H1 (cell line): ENCODE data around the gene MYMX. TPM values are rescaled to one million over a fixed set of nuclear protein-coding genes. Genes with fewer than 3 reads are reported as not detected.

Experiments
- CTCF ChIA-PET: fragments of 300-600 bp; sonication (Branson Sonifier 250); formaldehyde crosslinking; loops from one replicate; lab custom pipeline; 2021; ENCODE audit not compliant: partially characterized antibody; lab: Charles Lee
- POLR2A ChIA-PET: fragments of 300-600 bp; sonication (Branson Sonifier 250); formaldehyde crosslinking; loops from one replicate; lab custom pipeline; 2021; ENCODE audit warnings: inconsistent platforms; ENCODE audit not compliant: partially characterized antibody; lab: Charles Lee
- DNase-seq, 2 experiments: peaks; one replicate each; pipeline versions ENCODE4 v3.0.0 to v3.0.0-alpha.2; 2010 to 2022; ENCODE audit warnings: low spot score in 2 of 2, low read depth in 1 of 2, mixed read lengths in 1 of 2
- FAIRE-seq: peaks from 2 replicates; lab custom pipeline; 2011; peaks lifted over from hg19 to GRCh38; lab: Jason Lieb, UNC
- H2AFZ ChIP-seq: 2 replicates; pipeline ENCODE4 v1.8.1; 2012; ENCODE audit warnings: low read length, inconsistent platforms
- H2AK5ac ChIP-seq: 2 replicates; pipeline ENCODE4 v1.6.1; 2013; ENCODE audit warnings: low read depth, low read length
- H2BK120ac ChIP-seq: replicated peaks from 2 replicates; pipeline ENCODE3; 2013; ENCODE audit warnings: low read depth, low read length, inconsistent platforms
- H2BK12ac ChIP-seq: 2 replicates; pipeline ENCODE4 v1.6.1; 2013; ENCODE audit warnings: low read depth, low read length
- H2BK15ac ChIP-seq: 2 replicates; pipeline ENCODE4 v1.6.1; 2013; ENCODE audit warnings: low read length
- H2BK20ac ChIP-seq: 2 replicates; pipeline ENCODE4 v1.6.1; 2013; ENCODE audit warnings: low read length
- H2BK5ac ChIP-seq: 2 replicates; pipeline ENCODE4 v1.6.1; 2013; ENCODE audit warnings: low read depth, low read length
- H3K14ac ChIP-seq: 2 replicates; pipeline ENCODE4 v1.6.1; 2013; ENCODE audit warnings: inconsistent platforms; ENCODE audit not compliant: insufficient read length
- H3K18ac ChIP-seq: 2 replicates; pipeline ENCODE4 v1.6.1; 2013; ENCODE audit warnings: low read length; ENCODE audit errors: extremely low read depth
- H3K23ac ChIP-seq: 2 replicates; pipeline ENCODE4 v1.6.1; 2013; ENCODE audit warnings: inconsistent platforms; ENCODE audit not compliant: insufficient read length
- H3K23me2 ChIP-seq: 2 replicates; pipeline ENCODE4 v1.6.1; 2013; ENCODE audit warnings: low read depth, low read length
- H3K27ac ChIP-seq: 2 replicates; pipeline ENCODE4 v1.6.1; 2011; ENCODE audit warnings: low read depth, low read length, inconsistent platforms
- H3K27me3 ChIP-seq, 4 experiments: replicated peaks in 1 of 4; 1 replicate in 1 of 4; 2 replicates in 3 of 4; pipeline versions ENCODE4 v1.6.1 to v1.8.1; 2011 to 2013; ENCODE audit warnings: low read length in 3 of 4, mild to moderate bottlenecking in 3 of 4, inconsistent platforms in 2 of 4, mixed read lengths in 2 of 4, moderate library complexity in 1 of 4; ENCODE audit not compliant: control insufficient read depth in 3 of 4, insufficient read depth in 3 of 4; ENCODE audit errors: extremely low read depth in 1 of 4
- H3K36me3 ChIP-seq, 4 experiments: 2 replicates each; pipeline versions ENCODE4 v1.6.1 to v1.8.1; 2011 to 2013; ENCODE audit warnings: mild to moderate bottlenecking in 4 of 4, low read length in 3 of 4, moderate library complexity in 2 of 4, control low read depth in 1 of 4, inconsistent platforms in 1 of 4; ENCODE audit not compliant: insufficient read depth in 4 of 4, control insufficient read depth in 2 of 4
- H3K4ac ChIP-seq: replicated peaks from 2 replicates; pipeline ENCODE3; 2013; ENCODE audit warnings: low read length, low read depth, mixed read lengths, inconsistent platforms; ENCODE audit not compliant: insufficient read length
- H3K4me1 ChIP-seq, 4 experiments: replicated peaks in 1 of 4; 1 replicate in 1 of 4; 2 replicates in 3 of 4; pipeline versions ENCODE4 v1.6.1 to v1.8.1; 2011 to 2013; ENCODE audit warnings: low read length in 3 of 4, inconsistent platforms in 2 of 4, mixed read lengths in 1 of 4; ENCODE audit not compliant: insufficient read depth in 4 of 4, control insufficient read depth in 3 of 4
- H3K4me2 ChIP-seq, 2 experiments: 2 replicates each; pipeline versions ENCODE4 v1.6.1 to v1.8.1; 2011 to 2013; ENCODE audit warnings: low read depth in 2 of 2, low read length in 2 of 2, control low read depth in 1 of 2, inconsistent platforms in 1 of 2, mild to moderate bottlenecking in 1 of 2; ENCODE audit not compliant: insufficient read depth in 1 of 2
- H3K4me3 ChIP-seq, 4 experiments: fragments of 200-600, 300-600 bp in 1 of 4; sonication (generic), shearing (Covaris generic), sonication (Bioruptor Twin) in 1 of 4; 2 replicates each; pipeline versions ENCODE4 v1.5.1 to v1.8.1; 2011 to 2016; ENCODE audit warnings: low read length in 4 of 4, low read depth in 3 of 4, control low read depth in 2 of 4, inconsistent platforms in 2 of 4, mild to moderate bottlenecking in 2 of 4, mixed read lengths in 1 of 4, moderate library complexity in 1 of 4; ENCODE audit not compliant: insufficient read depth in 2 of 4; ENCODE audit errors: extremely low read depth in 1 of 4
- H3K56ac ChIP-seq: replicated peaks from 2 replicates; pipeline ENCODE3; 2013; ENCODE audit warnings: low read depth, mild to moderate bottlenecking, mixed read lengths, low read length, inconsistent platforms; ENCODE audit not compliant: insufficient read length
- H3K79me1 ChIP-seq: 2 replicates; pipeline ENCODE4 v1.6.1; 2013; ENCODE audit warnings: low read depth, low read length, control low read depth
- H3K79me2 ChIP-seq, 2 experiments: 2 replicates each; pipeline versions ENCODE4 v1.6.1 to v1.8.1; 2012 to 2013; ENCODE audit warnings: low read length in 2 of 2, mild to moderate bottlenecking in 2 of 2, inconsistent platforms in 1 of 2; ENCODE audit not compliant: insufficient read depth in 2 of 2, control insufficient read depth in 1 of 2
- H3K9ac ChIP-seq, 4 experiments: replicated peaks in 1 of 4; 1 replicate in 1 of 4; 2 replicates in 3 of 4; pipeline versions ENCODE4 v1.6.1 to v1.8.1; 2011 to 2013; ENCODE audit warnings: low read depth in 3 of 4, low read length in 3 of 4, control low read depth in 2 of 4, mild to moderate bottlenecking in 2 of 4, moderate library complexity in 2 of 4, inconsistent platforms in 1 of 4; ENCODE audit errors: extremely low read depth in 1 of 4
- H3K9me3 ChIP-seq, 2 experiments: 2 replicates each; pipeline versions ENCODE4 v1.6.1 to v1.8.1; 2012 to 2013; ENCODE audit warnings: mild to moderate bottlenecking in 2 of 2, moderate library complexity in 2 of 2, control low read depth in 1 of 2, inconsistent platforms in 1 of 2, low read depth in 1 of 2, low read length in 1 of 2, mixed read lengths in 1 of 2; ENCODE audit not compliant: insufficient read depth in 2 of 2
- H4K20me1 ChIP-seq, 2 experiments: replicated peaks in 1 of 2; 2 replicates each; pipeline versions ENCODE3 to v1.8.1; 2011 to 2013; ENCODE audit warnings: inconsistent platforms in 2 of 2, low read length in 2 of 2, mild to moderate bottlenecking in 1 of 2; ENCODE audit not compliant: insufficient read depth in 2 of 2, control insufficient read depth in 1 of 2
- H4K5ac ChIP-seq: 2 replicates; pipeline ENCODE4 v1.6.1; 2013; ENCODE audit warnings: low read length, low read depth, mixed read lengths, inconsistent platforms; ENCODE audit not compliant: insufficient read length
- H4K8ac ChIP-seq: 2 replicates; pipeline ENCODE4 v1.8.0; 2013; ENCODE audit warnings: mild to moderate bottlenecking, moderate library complexity, low read length, inconsistent platforms; ENCODE audit not compliant: insufficient read depth; ENCODE audit errors: extremely low read depth
- H4K91ac ChIP-seq: replicated peaks from 2 replicates; pipeline ENCODE3; 2013; ENCODE audit warnings: low read length, mixed read lengths, inconsistent platforms; ENCODE audit not compliant: insufficient read length
- ATF2 ChIP-seq: IDR thresholded peaks from 2 replicates; pipeline ENCODE4 v1.6.1; 2012; ENCODE audit warnings: low read length, inconsistent platforms
- BCL11A ChIP-seq, 2 experiments: IDR thresholded peaks; one replicate each; pipeline ENCODE4 v1.6.1; 2011; ENCODE audit warnings: low read depth in 2 of 2, low read length in 2 of 2, mild to moderate bottlenecking in 2 of 2
- CHD1 ChIP-seq: IDR thresholded peaks from 2 replicates; pipeline ENCODE4 v1.6.1; 2012; ENCODE audit warnings: low read depth, low read length, improper control_type of control experiment
- JUND ChIP-seq: IDR thresholded peaks from 2 replicates; pipeline ENCODE4 v1.6.1; 2011; ENCODE audit warnings: mild to moderate bottlenecking, improper control_type of control experiment, low read length
- NRF1 ChIP-seq: IDR thresholded peaks from 2 replicates; pipeline ENCODE4 v1.6.1; 2011; ENCODE audit warnings: mild to moderate bottlenecking, low read depth, low read length, improper control_type of control experiment
- SIRT6 ChIP-seq: IDR thresholded peaks from one replicate; pipeline ENCODE4 v1.7.1; 2012; ENCODE audit warnings: low read length, inconsistent platforms
- SIX5 ChIP-seq: IDR thresholded peaks from 2 replicates; pipeline ENCODE4 v1.6.1; 2011; ENCODE audit warnings: mild to moderate bottlenecking, low read depth, low read length
- SP2 ChIP-seq: IDR thresholded peaks from 2 replicates; pipeline ENCODE4 v1.6.1; 2012; ENCODE audit warnings: mild to moderate bottlenecking, low read length, inconsistent platforms
- WGBS, 2 experiments: shearing (Covaris generic) in 1 of 2; methylation state at CpG; one replicate each; pipeline versions ENCODE4 v1.1.6 to v1.1.7; 2013 to 2015; ENCODE audit warnings: low lambda C conversion rate in 2 of 2, mixed read lengths in 2 of 2, inconsistent platforms in 1 of 2, low coverage in 1 of 2, missing lambda C conversion rate in 1 of 2; ENCODE audit not compliant: insufficient replicate concordance in 2 of 2, insufficient coverage in 1 of 2, insufficient read length in 1 of 2; ENCODE audit errors: extremely low coverage in 1 of 2, missing lambda C conversion rate in 1 of 2; 5-methylcytosine and 5-hydroxymethylcytosine counted together
- polyA plus RNA-seq, 7 experiments: library from polyadenylated mRNA; depleted of rRNA in 3 of 7; stranded (reverse) in 5 of 7; unstranded in 2 of 7; fragments of >200 nt in 5 of 7; fragments of 200-250 nt in 2 of 7; gene quantifications; 1 replicate in 5 of 7; 2 replicates in 1 of 7; 4 replicates in 1 of 7; pipeline versions ENCODE4 v1.2.1 to v1.2.3, GENCODE V29; 2011 to 2013; ENCODE audit warnings: missing spikeins in 2 of 7, mixed read lengths in 2 of 7
- total RNA-seq: library from RNA; stranded (reverse); fragmentation: NEBNext Ultra II Directional; extraction: Animal tissue kit (Norgen Biotek cat#: 25700); gene quantifications from 2 replicates; pipeline ENCODE4 v1.2.1, GENCODE V29; 2021

Gene MYMX
- total and polyA plus RNA-seq, 2 of the 8 experiments (the other 6 are each of a cell fraction or from before 2014, with no cell fraction given) = 4.7 to 6.9 TPM

GRCh38 chr6:44243345-44243744 lies 26.6 kb downstream of the MYMX start:
- H3K23ac ChIP-seq = no peak overlapping the region
- H3K14ac ChIP-seq = no peak overlapping the region
- WGBS, 2 experiments = 100% methylated on average over 7 of the region's 7 CpGs; no CpG with 5 or more reads in 1 of the 2 experiments
- no peak overlapping the region for H2AK5ac ChIP-seq
- no peak overlapping the region for H2BK15ac ChIP-seq
- no peaks in the 10 kb centered on the region for H3K79me1 ChIP-seq
- no peak for DNase-seq
- H3K18ac ChIP-seq = no peak overlapping the region
- H3K9me3 ChIP-seq = no peaks in the 10 kb centered on the region
- H2BK20ac ChIP-seq = no peak overlapping the region
- H3K23me2 ChIP-seq = peaks cover 7% of the 10 kb centered on the region
- no peak overlapping the region for H4K91ac ChIP-seq
- peaks cover 6 to 10% (median 8%) of the 10 kb centered on the region in 4 experiments for H3K4me1 ChIP-seq
- peaks cover 9 to 11% of the 10 kb centered on the region in 2 experiments for H4K20me1 ChIP-seq
- no peak overlapping the region for H2BK5ac ChIP-seq
- no peak overlapping the region for H4K5ac ChIP-seq
- no peak overlapping the region for H3K4ac ChIP-seq
- peaks cover 14 to 15% of the 10 kb centered on the region in 2 experiments for H3K79me2 ChIP-seq
- H4K8ac ChIP-seq = no peak overlapping the region
- H3K4me2 ChIP-seq = no peak overlapping the region
- ChIA-PET POLR2A (interaction anchor here (0.6 to 18.9 kb wide), 10 partner anchors 14 to 143 kb away, joined by 3 to 581 read pairs (median 5); partner anchors contain the start of genes MYMX, SLC29A1 and SLC35B2), CTCF (interaction anchor here (0.5 to 8.1 kb wide), 11 partner anchors 8 to 1721 kb away, joined by 3 to 102 read pairs (median 5); partner anchors contain the start of gene SLC29A1)
- no peak overlapping the region for H2BK120ac ChIP-seq
- no peak overlapping the region for H2AFZ ChIP-seq
- no peak overlapping the region for H2BK12ac ChIP-seq
- no peak for FAIRE-seq
- H3K27me3 ChIP-seq = no peaks in the 10 kb centered on the region; a peak in 1 of 7 replicates
- H3K4me3 ChIP-seq = no peak overlapping the region
- H3K9ac ChIP-seq = no peak overlapping the region
- H3K27ac ChIP-seq = no peak overlapping the region
- no peak overlapping the region for H3K56ac ChIP-seq
- peaks cover under 1 to 5% (median 1%) of the 10 kb centered on the region in 4 experiments; a peak in 3 of 8 replicates for H3K36me3 ChIP-seq
- TF ChIP-seq SIX5 = no peak
- TF ChIP-seq SIRT6 = no peak
- TF ChIP-seq SP2 = no peak
- TF ChIP-seq ATF2 = no peak
- TF ChIP-seq NRF1 = no peak
- TF ChIP-seq CHD1 = no peak
- TF ChIP-seq JUND = no peak
- no peak for TF ChIP-seq BCL11A (IDR thresholded peaks at IDR 0.05; ENCODE audit: low read depth in 2 of 2, low read length in 2 of 2)
